CD4-positive, alpha-beta T cell treated with Interleukin-6 for 4 hours (primary cell): ENCODE results near the gene BEND6.

Experiments used
- DNase-seq: peaks from one replicate; pipeline ENCODE4 v3.0.0-alpha.2; 2020; ENCODE audit warnings: mixed read lengths

BEND6 gene

DNA sequence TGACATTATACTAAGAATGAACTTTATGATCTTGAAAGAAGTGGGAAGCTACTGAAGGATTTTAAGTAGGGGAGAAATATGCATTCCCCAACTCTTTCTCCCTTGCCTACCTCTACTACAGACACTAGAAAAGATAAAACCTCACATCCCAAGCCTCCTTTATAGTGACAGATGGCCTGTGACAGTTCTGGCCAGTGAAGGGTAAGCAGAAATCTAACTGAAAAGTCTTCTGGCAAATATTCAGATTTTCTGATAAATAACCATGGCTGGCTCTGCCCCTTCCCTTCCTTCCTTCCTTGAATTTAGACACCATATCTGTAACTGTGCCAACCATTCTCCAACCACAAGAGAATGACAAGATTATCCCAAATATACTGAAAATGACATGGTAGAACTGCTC is 10.2 kb upstream of the BEND6 start:
- no peak for DNase-seq

DNA sequence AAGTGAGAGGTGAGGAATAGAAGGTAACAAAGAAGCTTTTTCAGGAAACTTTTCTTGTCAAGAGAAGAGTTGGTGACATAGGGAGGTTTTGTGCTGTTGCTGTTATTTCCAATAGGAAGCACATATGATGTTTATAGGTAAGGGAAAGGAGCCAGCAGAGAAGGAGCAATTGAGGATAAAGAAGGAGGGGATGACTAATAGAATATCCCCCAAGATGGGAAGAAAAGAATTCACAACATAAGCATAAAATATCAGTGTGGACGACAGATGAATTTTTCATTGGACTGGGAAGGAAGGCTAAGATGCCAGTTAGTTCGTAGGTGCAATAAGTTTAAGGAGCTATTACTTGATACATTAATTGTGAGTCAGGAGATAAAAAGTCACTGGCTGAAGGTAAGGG is 8.5 kb upstream of the BEND6 start:
- DNase-seq = no peak

DNA sequence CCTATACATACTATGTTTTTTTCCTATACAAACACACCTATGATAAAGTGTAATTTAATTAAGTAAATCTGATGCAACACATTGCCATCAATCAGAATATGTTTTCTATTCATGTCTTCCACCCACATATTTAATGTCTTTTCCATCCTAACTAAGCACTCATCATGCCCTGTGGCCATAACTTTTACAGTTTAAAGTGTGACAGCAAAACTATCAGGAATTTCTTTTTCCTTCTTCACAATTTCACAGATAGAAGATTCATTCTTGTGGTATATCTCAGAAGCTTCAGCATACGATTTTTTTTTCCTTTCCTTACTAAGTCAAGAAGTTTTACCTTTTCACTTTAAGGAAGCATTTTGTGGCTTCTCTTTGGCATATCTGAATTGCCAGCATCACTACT is 7.0 kb upstream of the BEND6 start:
- DNase-seq = no peak

DNA sequence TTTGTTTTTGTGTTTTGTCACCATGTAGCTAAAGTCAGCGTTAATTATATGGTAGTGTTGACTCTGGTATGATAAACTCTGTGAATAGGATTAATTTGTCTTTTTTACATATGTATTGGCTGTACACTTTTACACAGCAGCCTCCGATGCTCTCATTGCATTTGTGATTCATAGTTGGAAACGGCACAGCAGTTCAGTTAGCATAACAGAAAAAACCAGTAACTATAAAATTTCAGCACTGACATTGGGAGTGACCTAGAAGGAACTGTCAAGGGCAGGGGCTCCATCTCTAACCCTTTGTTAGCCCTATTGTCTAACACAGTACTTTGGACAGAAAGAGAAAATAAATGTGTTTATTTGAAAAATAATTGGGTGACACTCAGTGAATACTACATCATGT is 5.6 kb upstream of the BEND6 start:
- no peak for DNase-seq

DNA sequence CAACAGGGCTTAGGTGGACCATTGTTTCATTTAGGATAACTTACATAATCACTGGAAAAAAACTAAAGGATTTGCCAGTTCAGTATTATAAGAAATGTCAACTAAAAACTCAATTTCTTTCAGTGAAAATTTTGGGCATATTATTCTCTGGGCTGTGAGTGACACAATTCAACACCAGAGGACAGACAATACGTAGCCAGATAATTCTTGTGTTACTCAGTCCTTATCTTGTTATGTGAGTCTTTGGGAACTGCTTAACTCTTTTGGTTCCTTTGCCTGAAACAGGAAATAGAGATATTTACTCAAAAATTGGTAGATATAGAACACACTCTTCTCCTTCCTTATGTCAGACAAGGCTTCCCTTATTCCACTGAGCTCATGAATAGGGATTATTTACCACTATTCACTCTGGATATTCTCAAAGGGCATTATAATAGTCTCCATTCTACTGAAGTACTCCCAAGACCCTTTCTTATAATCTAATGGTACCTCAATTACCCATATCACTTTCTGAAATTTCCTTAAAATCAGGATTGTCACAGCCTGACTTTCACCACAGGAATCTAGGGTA is 4.9 kb upstream of the BEND6 start:
- no peak for DNase-seq

DNA sequence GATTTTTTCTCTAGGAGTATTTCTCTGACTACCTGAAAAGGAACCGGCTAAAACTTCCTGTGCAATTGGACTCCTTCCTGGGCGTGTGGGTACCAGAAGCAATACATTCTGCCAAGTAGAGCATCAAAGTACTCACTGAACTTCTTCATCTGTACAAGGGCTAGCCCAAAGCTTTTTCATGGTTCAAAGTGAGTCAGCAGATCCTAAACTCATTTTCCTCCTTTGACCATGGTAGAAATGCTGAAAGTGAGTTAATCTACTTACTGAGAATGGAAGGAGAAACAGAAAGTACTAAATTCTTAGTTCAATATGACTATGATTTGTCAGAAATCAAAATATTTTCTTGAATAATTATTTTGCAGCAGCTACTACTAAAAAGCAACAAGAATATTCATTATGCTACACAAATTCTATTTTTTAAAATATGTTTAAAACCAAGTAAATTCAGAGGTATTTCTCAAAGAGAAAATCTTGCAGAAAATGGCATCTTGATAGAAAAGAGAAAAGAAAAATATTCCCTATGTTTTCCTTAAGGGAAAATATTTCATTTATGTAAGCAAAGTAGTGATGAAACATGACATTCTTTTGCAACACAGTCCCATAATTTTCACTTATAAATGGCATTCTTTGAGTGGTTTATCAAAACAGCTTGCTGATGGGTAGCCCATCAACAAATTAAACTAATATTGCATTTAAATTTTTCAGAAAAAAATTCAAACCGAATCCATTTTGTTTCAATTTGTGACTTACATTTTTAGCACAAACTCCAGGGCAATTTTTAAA is 3.7 kb upstream of the BEND6 start:
- DNase-seq = no peak

DNA sequence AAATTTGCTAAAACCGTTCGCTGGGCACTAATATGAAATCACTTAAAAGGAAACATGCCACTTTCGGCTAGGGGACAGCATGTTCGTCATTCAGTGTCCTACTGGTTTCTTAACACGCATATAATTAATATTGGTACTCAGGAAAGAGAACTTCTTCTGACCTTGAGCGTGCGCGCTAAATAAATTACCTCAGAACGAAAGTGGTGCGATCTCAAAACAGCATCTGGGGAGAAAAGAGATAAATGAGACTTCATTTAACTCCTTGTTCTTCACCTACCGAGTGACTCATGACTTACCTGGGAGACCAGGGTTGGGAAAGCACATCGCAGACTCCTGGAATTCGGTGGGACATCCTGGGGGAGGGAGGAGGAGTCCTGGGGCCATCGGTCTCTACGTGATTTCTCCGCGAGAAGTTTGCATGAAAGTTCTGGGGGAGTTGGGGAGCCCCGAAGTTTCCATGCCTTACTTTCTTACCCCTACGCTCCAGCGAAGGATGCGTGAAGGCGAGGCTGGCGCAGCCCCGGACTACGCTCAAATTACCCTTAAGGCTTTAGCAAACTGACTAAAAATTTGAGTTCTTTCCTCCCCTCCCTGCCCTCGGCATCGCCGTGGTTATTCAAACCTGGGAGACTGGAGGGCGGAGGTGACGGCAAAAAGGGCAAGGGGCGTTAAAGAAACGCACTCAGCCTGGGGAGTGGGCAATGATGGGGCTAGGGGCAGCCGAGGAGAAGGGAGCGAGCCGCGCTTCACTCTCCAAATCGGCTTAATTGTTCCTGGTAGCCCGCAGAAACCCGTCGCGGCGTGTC is 1.1 kb upstream of the BEND6 start:
- no peak for DNase-seq

DNA sequence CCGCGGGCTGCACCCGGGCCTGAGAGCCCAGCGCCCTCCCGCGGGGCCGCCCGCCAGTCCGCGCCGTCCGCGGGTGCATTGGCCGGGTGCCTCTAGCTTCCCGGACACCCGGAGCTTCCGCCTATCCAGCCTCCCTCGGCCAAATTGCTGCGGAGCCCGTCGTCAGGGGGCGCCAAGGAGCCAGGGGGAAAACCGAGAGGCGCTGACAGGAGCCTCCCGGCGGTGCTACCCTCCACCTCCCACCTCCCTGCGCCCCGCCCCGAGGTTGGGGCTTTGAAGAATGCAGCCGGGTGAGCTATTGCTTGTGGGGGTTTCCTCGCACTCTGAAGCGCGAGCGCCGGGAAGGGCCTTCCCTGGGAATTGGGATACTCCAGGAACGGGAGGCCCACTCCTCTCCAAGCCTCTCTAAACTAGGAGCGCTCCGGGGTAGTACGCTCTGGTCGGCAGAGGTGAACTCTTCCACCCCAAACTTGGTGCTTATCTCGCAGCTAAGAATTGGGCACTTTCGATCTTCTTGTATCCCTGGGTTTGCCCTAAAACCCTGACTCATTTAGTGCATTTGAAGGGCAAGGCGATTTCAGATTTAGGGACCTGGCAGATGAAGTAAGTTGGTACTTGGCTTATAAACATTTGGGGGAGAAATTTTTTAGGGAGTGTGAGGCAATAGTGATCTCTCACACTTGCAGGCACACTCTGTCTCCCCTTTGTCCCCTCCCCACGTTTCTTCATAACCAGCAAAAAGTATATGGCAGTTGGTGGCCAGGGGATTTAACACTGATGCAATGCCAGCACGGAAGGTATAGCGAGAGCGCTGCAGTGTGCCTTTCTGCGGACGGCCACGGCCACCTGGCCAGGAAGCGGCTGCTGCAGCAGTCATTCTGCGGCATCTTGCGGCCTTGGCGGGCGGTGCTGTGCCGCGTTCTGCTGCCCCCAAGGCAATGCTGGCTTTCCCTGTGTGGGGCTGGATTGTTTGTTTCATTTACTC is 556 bp downstream of the BEND6 start:
- DNase-seq = peak; percentile 39

DNA sequence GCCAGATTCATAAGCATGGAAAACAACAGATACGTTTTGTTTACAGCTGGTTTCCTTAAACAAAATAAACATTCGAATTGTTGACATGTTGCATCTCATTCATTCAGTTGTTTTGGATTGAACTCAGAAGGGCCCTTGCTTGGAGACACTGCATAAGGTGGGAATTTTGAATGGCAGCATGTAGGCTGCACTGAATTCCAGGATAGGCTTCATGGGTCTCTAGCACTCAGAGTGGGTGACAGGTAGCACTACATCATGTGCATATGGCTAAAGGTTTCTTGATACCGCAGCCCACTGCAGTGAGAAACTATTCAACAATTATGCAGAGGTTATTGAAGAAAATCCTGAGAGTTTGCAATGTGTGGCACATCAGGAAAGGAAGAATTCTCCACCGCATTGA is 1.6 kb downstream of the BEND6 start:
- DNase-seq = no peak

DNA sequence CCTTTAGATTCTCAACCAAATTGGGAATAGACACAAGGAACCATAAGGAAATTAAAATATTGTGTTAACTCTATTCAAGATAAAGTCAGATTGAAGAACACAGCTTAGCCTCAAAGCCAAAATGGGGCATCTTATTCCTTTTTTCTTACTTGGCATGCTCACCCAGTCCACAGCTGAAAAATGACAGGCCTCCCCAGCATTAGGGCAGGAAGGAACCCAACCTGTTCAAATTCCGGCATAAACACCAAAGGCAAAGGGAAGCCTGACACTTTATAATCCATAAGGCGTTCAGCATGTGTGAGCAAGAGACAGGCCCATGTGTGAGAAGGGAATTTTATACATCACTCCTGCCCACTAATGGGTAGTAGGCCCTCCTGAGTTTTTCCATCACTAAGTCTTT is 2.9 kb downstream of the BEND6 start:
- DNase-seq = no peak

DNA sequence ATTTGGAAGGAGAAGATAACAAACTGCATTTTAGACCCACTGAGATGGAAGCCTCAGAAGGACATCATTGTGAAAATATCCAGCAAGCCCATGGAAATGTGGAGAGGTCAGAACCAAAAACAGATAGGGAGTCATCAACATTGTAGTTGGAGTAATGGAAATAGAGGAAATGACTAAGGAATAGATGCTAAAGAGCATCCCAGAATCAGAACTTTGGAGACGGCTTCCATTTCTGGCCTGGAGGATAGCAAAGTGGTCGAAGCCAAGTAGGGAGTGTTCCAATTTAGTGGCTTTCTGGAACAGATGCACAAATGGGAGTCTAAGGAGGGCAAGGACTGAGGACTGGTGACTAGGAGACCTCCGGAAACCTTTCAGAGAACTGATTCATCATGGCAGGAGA is 3.6 kb downstream of the BEND6 start:
- DNase-seq = no peak

DNA sequence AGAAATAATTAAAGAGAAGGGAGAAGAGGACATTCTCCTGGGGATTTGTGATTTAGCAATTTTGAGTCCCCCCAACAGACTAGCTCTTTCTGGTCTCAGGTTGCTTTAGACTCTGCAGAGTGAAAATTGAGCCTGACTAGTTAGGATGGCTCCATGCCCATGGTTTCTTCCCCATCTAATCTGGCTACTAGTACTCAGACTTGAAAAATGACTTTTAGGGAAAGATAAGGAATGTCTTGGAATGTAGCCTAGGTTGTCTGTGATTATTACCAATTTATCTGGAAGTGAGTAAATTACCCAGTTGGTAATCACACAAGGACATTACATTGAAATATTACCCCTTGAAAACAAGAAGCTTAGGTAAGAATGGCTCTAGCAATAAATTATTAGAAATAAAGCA is 4.2 kb downstream of the BEND6 start:
- DNase-seq = no peak

DNA sequence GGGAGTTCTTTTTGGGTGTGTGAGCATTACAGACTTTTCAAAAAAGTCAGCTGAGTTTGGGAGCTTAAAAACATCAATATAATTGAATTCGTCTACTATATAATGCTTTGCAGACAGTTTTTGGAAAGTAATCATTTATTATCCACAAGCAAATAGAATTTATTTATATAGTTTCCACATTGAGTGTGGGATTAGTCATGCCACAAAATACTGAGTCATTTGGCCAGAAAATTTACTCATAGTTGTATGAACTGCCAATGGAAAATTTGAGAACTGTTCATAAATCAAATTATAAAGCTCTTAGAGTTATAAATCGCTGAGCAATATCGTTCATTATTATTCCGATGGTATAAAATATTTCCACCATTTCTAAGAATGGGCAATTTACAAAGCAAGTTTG is 5.0 kb downstream of the BEND6 start:
- DNase-seq = no peak

DNA sequence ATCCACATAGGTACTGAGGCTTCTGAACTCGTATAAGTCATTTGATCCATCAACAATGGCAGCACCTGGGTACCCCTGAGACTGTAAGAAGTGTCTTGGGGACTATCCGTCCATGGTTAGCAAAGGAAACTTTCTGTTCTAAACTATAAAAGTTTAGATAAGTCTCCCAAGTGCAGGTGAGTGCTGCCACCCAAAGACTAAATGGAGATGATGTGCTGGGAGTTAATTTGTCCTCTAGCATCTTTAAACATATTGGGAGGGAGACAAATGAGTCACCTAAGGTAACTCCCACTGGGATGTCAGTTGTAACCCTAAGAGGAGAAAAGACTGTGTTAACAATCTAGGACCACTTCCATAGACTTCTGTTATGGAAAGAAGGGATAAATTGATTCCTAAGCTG is 6.2 kb downstream of the BEND6 start:
- no peak for DNase-seq

DNA sequence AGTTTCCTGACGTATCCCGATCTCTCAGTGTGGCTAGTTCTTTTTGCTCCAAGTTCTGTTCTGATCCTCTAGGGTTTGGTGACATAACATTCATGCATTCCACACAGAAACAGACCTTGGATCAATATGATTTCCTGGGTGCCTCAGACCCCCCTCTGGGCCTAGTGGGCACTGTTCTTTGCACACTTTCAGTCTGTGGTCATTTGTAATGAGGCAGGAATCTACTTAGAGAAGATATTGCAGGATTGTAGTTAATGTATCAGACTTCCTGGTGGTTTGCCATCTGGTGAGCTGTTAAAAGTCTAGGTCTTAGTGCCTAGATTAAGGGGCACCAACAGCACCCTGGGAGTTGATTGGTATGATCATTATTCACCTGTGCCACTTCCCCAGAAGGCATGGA is 7.5 kb downstream of the BEND6 start:
- no peak for DNase-seq

DNA sequence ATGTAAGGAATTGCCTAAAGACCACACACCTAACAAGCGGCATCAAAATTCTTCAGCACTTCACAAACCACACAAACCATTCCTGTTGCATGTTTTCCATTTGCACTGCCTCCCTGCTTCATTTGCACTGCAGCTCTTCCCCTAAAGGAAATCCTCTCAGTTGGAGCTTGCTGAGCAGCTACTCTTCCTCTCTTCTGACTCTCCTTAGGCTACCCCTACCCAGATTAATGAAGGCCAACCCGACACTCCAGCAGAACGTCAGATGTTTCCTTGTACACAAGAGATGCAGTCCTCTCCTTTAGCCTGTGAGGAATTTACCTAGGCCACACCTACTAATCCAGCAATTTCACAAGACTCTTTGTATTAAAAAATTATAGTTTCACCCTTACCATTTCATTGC is 8.1 kb downstream of the BEND6 start:
- no peak for DNase-seq

DNA sequence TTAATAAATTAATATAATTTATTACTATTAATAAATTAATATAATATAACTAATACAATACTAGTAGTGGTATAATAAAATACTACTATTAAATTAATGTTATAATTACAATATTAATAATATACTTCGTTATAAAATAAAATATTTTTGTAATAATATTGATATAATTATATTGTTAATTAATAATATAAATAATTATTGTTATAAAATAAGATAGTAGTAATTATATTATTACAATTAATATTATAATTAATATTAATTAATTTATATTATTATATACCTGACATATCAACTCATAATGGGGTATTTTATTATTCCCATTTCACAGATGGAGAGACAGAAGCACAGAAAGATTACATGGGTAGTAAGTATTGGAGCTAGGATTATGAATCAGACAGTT is 8.9 kb downstream of the BEND6 start:
- no peak for DNase-seq

DNA sequence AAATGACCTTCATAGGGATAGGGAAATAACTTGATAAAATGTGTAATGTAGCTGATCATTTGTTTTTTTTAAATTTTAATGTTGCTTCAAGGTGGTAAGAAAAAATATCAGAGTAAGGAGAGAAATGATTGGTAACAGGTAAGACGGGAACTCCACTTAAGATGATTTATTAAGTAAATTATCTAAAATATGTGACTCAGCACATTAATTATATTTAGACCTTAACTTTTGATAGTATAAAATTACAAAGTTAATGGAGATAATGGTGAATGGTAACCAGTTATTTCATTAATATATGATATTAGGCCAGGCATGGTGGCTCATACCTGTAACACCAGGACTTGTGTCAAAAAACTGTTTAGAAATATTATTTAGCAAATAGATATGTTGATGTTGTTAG is 10.2 kb downstream of the BEND6 start:
- no peak for DNase-seq

DNA sequence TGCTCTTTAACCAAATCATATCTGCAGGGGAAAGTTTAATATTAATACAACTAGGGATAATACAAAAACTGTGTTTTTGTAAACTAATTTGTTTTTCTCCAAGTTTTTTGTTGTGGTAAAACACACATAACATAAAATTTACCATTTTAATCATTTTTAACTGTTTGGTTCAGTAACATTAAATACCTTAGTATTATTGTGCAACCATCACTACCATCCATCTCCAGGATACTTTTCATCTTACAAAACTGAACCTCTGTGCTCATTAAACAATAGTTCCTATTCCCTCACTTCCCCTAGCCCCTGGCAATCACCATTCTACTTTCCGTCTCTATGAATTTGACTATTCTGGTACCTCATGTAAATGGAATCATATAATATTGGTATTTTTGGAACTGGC is 15.9 kb downstream of the BEND6 start:
- no peak for DNase-seq

DNA sequence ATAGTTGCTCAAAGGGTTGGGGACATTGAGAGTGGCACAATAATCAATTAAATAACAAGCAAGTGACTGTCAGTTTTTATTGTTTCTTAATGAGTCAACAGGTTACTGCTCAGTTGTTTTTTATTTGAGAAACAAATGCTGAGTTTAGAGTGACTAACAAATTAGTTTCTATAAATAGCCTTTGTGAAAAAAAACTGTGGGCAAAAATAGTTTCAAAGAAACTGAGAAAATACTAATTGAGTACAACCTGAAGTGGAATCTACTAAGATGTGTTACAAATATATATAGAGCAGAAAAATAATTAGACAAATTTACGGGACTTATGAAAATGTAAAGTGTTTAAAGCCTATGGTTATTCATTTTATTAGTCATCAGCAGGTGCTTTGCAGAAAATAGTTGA is 22.3 kb downstream of the BEND6 start:
- DNase-seq = no peak

DNA sequence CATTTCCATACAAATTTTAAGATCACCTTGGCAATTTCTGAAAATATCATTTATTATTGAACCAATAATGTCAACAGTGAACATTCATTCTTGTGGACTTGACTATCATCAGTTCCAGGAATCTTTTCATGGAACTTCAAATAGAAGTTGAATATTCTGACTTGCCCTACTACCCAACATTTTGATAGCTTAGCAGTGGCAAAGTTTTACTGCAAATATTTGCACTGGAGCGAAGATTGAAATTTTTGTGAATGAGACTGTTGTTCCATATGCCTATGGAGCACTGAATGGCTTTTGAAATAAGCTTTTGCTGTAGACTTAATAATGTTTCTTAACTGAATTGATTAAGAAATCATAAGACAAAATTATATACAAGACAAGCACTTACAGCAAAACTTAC is 23.6 kb downstream of the BEND6 start:
- no peak for DNase-seq

DNA sequence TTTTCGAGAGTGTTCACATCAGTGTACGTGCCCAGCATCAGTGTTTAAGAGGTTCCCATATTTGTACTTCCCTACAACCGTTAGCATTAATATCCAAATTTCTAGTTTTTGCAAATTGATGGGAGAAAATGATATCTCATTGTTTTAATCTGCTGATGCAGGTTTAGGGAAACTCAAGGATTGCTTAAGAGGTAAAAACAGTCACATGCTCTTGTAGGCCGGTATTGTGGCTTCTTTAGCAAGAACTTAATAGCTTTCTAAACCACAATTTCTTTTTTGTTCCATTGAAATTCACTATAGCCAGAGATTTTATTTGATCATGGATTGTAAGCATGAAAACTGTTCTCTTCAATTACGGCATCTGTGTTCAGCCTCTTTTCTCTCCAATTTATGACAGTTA is 29.5 kb downstream of the BEND6 start:
- no peak for DNase-seq

DNA sequence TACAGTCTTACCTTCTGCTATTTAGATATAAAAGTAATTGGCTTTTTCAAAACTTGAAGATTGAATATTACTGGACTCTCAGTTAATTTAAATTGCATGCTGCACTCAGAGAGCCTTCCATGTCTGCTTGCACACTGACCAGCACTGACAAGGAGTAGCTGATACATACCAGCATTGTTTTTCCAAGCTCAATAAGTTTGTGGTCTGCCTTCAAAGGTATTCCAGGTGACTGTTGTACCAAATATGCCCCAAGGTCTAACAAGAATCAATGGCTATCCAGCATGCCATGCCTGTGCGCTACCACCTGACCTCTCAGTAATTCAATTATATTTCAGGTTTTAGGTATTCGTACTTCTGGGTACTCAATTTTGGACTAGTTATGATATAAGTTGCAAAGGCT is 30.0 kb downstream of the BEND6 start:
- DNase-seq = no peak
